ENCODE measurements around the gene ZEB1. TPM values are rescaled to one million over a fixed set of nuclear protein-coding genes. Genes with fewer than 3 reads are reported as not detected.

ZEB1 gene
- total RNA-seq, 1 experiment from 2014 or later = 31.5 TPM

- ATAC-seq = no peak
These were observed 2.5 kb downstream of the ZEB1 start for GRCh38 chr10:31321396-31321941.

DNA sequence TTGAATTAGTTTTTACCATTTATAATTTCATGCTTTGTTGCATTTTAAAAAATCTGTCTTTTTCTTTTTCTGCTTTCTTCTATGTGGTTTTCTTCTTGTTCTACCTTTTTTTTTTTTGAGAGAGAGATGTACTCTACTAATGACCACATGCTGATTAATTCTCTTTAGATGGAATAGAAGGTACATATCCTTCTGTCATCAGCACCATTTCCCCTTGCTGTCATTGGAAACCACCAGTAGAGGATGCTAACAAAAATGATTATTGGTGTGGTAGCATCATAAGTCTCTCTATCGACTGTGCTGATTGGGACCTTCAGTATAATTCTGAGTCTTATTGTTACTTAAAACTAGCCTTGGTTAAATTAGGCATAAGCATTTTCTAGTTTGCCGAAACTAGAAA lies 3.6 kb downstream of the ZEB1 start:
- H3K4me3 ChIP-seq (ENCODE audit: low read depth in 2 of 2, low read length in 2 of 2) = no peak overlapping the region
- no peaks in the 10 kb centered on the region for H3K9me3 ChIP-seq (ENCODE audit: control insufficient read depth, insufficient read depth, low read depth, low read length)
- DNase-seq (ENCODE audit: low read depth, low spot score) (no peak), ATAC-seq (no peak)
- POLR2A ChIA-PET = no interaction called here
- intact Hi-C loops (cut with micrococcal nuclease; ENCODE audit: unreplicated experiment) (no loop called here), in situ Hi-C loops (cut with HindIII; ENCODE audit: low pct_unique_long_range_greater_than_20kb, low sequenced_read_pairs) (no loop called here)
- H3K27ac ChIP-seq (ENCODE audit: low read length) = no peak overlapping the region
- H3K4me1 ChIP-seq (ENCODE audit: control insufficient read depth, insufficient read depth, low read length) = peaks cover 17% of the 10 kb centered on the region
- TF ChIP-seq POLR2AphosphoS5 (IDR thresholded peaks at IDR 0.05; ENCODE audit: low read depth, low read length) = no peak
- TF ChIP-seq TCF7L2 (IDR thresholded peaks at IDR 0.05; ENCODE audit: low read depth, low read length) = no peak
- TF ChIP-seq CTCF (IDR thresholded peaks at IDR 0.05) = peak; percentile 30; the same call in 1 of the 2 replicates
- CTCF ChIA-PET = no interaction called here
- no TSS peak for BruUV-seq (replicated peaks)
- H3K36me3 ChIP-seq (ENCODE audit: control insufficient read depth, insufficient read depth, low read length) = no peaks in the 10 kb centered on the region
- no peaks in the 10 kb centered on the region for H3K27me3 ChIP-seq (ENCODE audit: control insufficient read depth, insufficient read depth, low read length)

More at GRCh38 chr10:31321396-31321941, 2.5 kb downstream of the ZEB1 start:
- DNase-seq (ENCODE audit: low read depth, low spot score) = no peak
- peaks cover 17% of the 10 kb centered on the region for H3K4me1 ChIP-seq (ENCODE audit: control insufficient read depth, insufficient read depth, low read length)
- H3K36me3 ChIP-seq (ENCODE audit: control insufficient read depth, insufficient read depth, low read length) = no peaks in the 10 kb centered on the region
- BruUV-seq (replicated peaks) = TSS peak; percentile 50
- ChIA-PET POLR2A (no interaction called here), CTCF (no interaction called here)
- no peaks in the 10 kb centered on the region for H3K9me3 ChIP-seq (ENCODE audit: control insufficient read depth, insufficient read depth, low read depth, low read length)
- in situ Hi-C loops (cut with HindIII; ENCODE audit: low pct_unique_long_range_greater_than_20kb, low sequenced_read_pairs) (no loop called here), intact Hi-C loops (cut with micrococcal nuclease; ENCODE audit: unreplicated experiment) (no loop called here)
- no peaks in the 10 kb centered on the region for H3K27me3 ChIP-seq (ENCODE audit: control insufficient read depth, insufficient read depth, low read length)
- H3K4me3 ChIP-seq (ENCODE audit: low read depth in 2 of 2, low read length in 2 of 2) = peak overlapping the region; percentile 68 to 87
- TF ChIP-seq CTCF (IDR thresholded peaks at IDR 0.05) (no peak), REST (IDR thresholded peaks at IDR 0.05; ENCODE audit: insufficient read depth in 1 of 2, low read depth in 2 of 2, low read length in 1 of 2) (no peak), SIN3A (IDR thresholded peaks at IDR 0.05; ENCODE audit: borderline replicate concordance, insufficient read depth, low read depth, low read length) (no peak), POLR2AphosphoS5 (IDR thresholded peaks at IDR 0.05; ENCODE audit: low read depth, low read length) (no peak), TCF7L2 (IDR thresholded peaks at IDR 0.05; ENCODE audit: low read depth, low read length) (no peak)
- peak overlapping the region; percentile 73 for H3K27ac ChIP-seq (ENCODE audit: low read length)
